CD4-positive, alpha-beta T cell (primary cell): Measurements from ENCODE around the gene IGF2BP2. TPM values are rescaled to one million over a fixed set of nuclear protein-coding genes. Genes with fewer than 3 reads are reported as not detected.

Experiments
- ATAC-seq: fragments of 200-7000 bp; cut with Tn5 transposase; one replicate; pipeline ENCODE4 v1.10.0; 2022; ENCODE audit warnings: mild to moderate bottlenecking; ENCODE audit not compliant: poor library complexity
- CTCF ChIA-PET: fragments of 350-600 bp; sonication (Branson Sonifier 250); formaldehyde crosslinking; loops from one replicate; lab custom pipeline; 2021; ENCODE audit warnings: antibody characterized with exemption, inconsistent platforms; lab: Charles Lee
- POLR2A ChIA-PET: fragments of 350-600 bp; sonication (Branson Sonifier 250); formaldehyde crosslinking; loops from one replicate; lab custom pipeline; 2021; ENCODE audit warnings: antibody characterized with exemption, inconsistent platforms; lab: Charles Lee
- DNase-seq, 14 experiments: peaks; one replicate each; pipeline ENCODE4 v3.0.0-alpha.2; 2013 to 2020; ENCODE audit warnings: mixed read lengths in 2 of 14
- H3K27ac ChIP-seq, 2 donors: one replicate each; pipeline versions ENCODE4 v1.5.1 to v1.7.0; 2013; ENCODE audit warnings: low read length in 2 of 2, low read depth in 1 of 2, mild to moderate bottlenecking in 1 of 2
- H3K27me3 ChIP-seq, 2 experiments: 1 replicate in 1 of 2; 2 replicates in 1 of 2; pipeline versions ENCODE4 v1.6.1 to v1.7.0; 2013; ENCODE audit warnings: low read length in 2 of 2, control low read depth in 1 of 2, mild to moderate bottlenecking in 1 of 2, moderate library complexity in 1 of 2; ENCODE audit not compliant: insufficient read depth in 2 of 2, control insufficient read depth in 1 of 2
- H3K36me3 ChIP-seq: one replicate; pipeline ENCODE4 v1.6.1; 2013; ENCODE audit warnings: low read length, control low read depth; ENCODE audit not compliant: insufficient read depth
- H3K4me1 ChIP-seq: one replicate; pipeline ENCODE4 v1.6.1; 2013; ENCODE audit warnings: low read length, control low read depth; ENCODE audit not compliant: insufficient read depth
- H3K4me3 ChIP-seq: one replicate; pipeline ENCODE4 v1.5.1; 2013; ENCODE audit warnings: mild to moderate bottlenecking, low read length, moderate library complexity
- H3K9me3 ChIP-seq, 2 experiments: 1 replicate in 1 of 2; 2 replicates in 1 of 2; pipeline versions ENCODE4 v1.6.1 to v1.7.0; 2013; ENCODE audit warnings: low read length in 2 of 2, mild to moderate bottlenecking in 2 of 2, control low read depth in 1 of 2, moderate library complexity in 1 of 2; ENCODE audit not compliant: control insufficient read depth in 1 of 2, insufficient read depth in 1 of 2
- H3K27ac Mint-ChIP-seq: one replicate; pipeline ENCODE4 v1.8.0; 2020; ENCODE audit warnings: mixed read lengths
- H3K27me3 Mint-ChIP-seq: one replicate; pipeline ENCODE4 v1.8.0; 2021; ENCODE audit warnings: mixed read lengths
- H3K36me3 Mint-ChIP-seq: one replicate; pipeline ENCODE4 v1.8.0; 2021; ENCODE audit warnings: low read depth, mixed read lengths
- H3K4me1 Mint-ChIP-seq: one replicate; pipeline ENCODE4 v1.8.0; 2021; ENCODE audit warnings: low read depth, mixed read lengths
- H3K4me3 Mint-ChIP-seq: one replicate; pipeline ENCODE4 v1.8.0; 2020; ENCODE audit warnings: mild to moderate bottlenecking, mixed read lengths
- H3K9me3 Mint-ChIP-seq: one replicate; pipeline ENCODE4 v1.8.0; 2020; ENCODE audit warnings: mixed read lengths
- CTCF ChIP-seq: fragments of 200-600 bp; IDR thresholded peaks from one replicate; pipeline ENCODE4 v1.8.0; 2022; ENCODE audit warnings: antibody characterized with exemption, mild to moderate bottlenecking
- intact Hi-C, 2 experiments: fragments of 100-400 bp; cut with DNase I in 1 of 2; cut with micrococcal nuclease in 1 of 2; formaldehyde crosslinking; loops; one replicate each; pipeline versions ENCODE4 v1.15.1 to v1.9.0; 2023 to 2025; cut with DNase I, micrococcal nuclease
- total RNA-seq, 174 experiments: library from RNA in 2 of 174; stranded (reverse) in 2 of 174; gene quantifications; one replicate each; pipeline ENCODE4 v1.2.3 and lab custom pipeline; 2021 to 2026

The IGF2BP2 gene
- total RNA-seq, 2 experiments from 2014 or later, result 0.25 to 0.50 TPM

- no peak for TF ChIP-seq CTCF
- H3K9me3 ChIP-seq, result no peaks in the 10 kb centered on the region
- DNase-seq (no peak), ATAC-seq (no peak)
- H3K4me3 ChIP-seq, result no peak overlapping the region
- H3K36me3 ChIP-seq, result no peaks in the 10 kb centered on the region
- peaks cover 0 to 3% of the 10 kb centered on the region in 2 experiments for H3K27me3 ChIP-seq
- Mint-ChIP-seq H3K36me3 (no peaks in the 10 kb centered on the region), H3K27me3 (peaks cover 14% of the 10 kb centered on the region), H3K9me3 (no peaks in the 10 kb centered on the region), H3K27ac (no peak overlapping the region), H3K4me1 (no peaks in the 10 kb centered on the region), H3K4me3 (no peak overlapping the region)
- CTCF ChIA-PET, result no interaction called here
- POLR2A ChIA-PET, result no interaction called here
- no peaks in the 10 kb centered on the region for H3K4me1 ChIP-seq
- no peak overlapping the region for H3K27ac ChIP-seq
- intact Hi-C loops, result loop anchor here in 1 of 2 experiments (1.0 kb wide), 1 partner anchor 41 kb away; no protein-coding TSS in a partner anchor
Observed at GRCh38 chr3:185718736-185719593, 105.9 kb downstream of the IGF2BP2 start.

- Mint-ChIP-seq H3K27ac (no peak overlapping the region), H3K9me3 (no peaks in the 10 kb centered on the region), H3K4me1 (no peaks in the 10 kb centered on the region), H3K36me3 (no peaks in the 10 kb centered on the region), H3K27me3 (peaks cover 11% of the 10 kb centered on the region), H3K4me3 (no peak overlapping the region)
- no peak overlapping the region for H3K4me3 ChIP-seq
- H3K4me1 ChIP-seq, result no peaks in the 10 kb centered on the region
- H3K27me3 ChIP-seq, result peaks cover 0 to 3% of the 10 kb centered on the region in 2 experiments
- intact Hi-C loops, result loop anchor here in 1 of 2 experiments (1.0 kb wide), 1 partner anchor 42 kb away; no protein-coding TSS in a partner anchor
- TF ChIP-seq CTCF, result no peak
- H3K9me3 ChIP-seq, result no peaks in the 10 kb centered on the region
- no peaks in the 10 kb centered on the region for H3K36me3 ChIP-seq
- no peak overlapping the region for H3K27ac ChIP-seq
- ATAC-seq (no peak), DNase-seq (no peak)
- ChIA-PET POLR2A (interaction anchor here (0.8 kb wide), 1 partner anchor 25 kb away, joined by 3 read pairs; no protein-coding TSS in a partner anchor), CTCF (no interaction called here)
Observed at GRCh38 chr3:185717627-185718402, 107.0 kb downstream of the IGF2BP2 start.

- intact Hi-C loops, result no loop called here
- no peak overlapping the region for H3K27ac Mint-ChIP-seq
- CTCF ChIA-PET, result no interaction called here
- Histone ChIP-seq H3K36me3 (no peaks in the 10 kb centered on the region), H3K27me3 (peaks cover 0 to 3% of the 10 kb centered on the region in 2 experiments), H3K9me3 (no peaks in the 10 kb centered on the region), H3K27ac (no peak overlapping the region), H3K4me3 (no peak overlapping the region), H3K4me1 (no peaks in the 10 kb centered on the region)
- H3K36me3 Mint-ChIP-seq, result no peaks in the 10 kb centered on the region
- DNase-seq (no peak), ATAC-seq (no peak)
- no peaks in the 10 kb centered on the region for H3K9me3 Mint-ChIP-seq
- no peak for TF ChIP-seq CTCF
- POLR2A ChIA-PET, result interaction anchor here (0.8 kb wide), 1 partner anchor 25 kb away, joined by 3 read pairs; no protein-coding TSS in a partner anchor
- H3K27me3 Mint-ChIP-seq, result peaks cover 7% of the 10 kb centered on the region
- no peaks in the 10 kb centered on the region for H3K4me1 Mint-ChIP-seq
- no peak overlapping the region for H3K4me3 Mint-ChIP-seq
Observed at GRCh38 chr3:185717121-185717520, 107.7 kb downstream of the IGF2BP2 start.
